UCSD-AML1 (cell line): ENCODE results near the gene PHACTR3.

Experiments used
- DNase-seq: peaks from one replicate; lab custom pipeline; 2025; ENCODE audit not compliant: unreplicated experiment; lab: John Stamatoyannopoulos, UW

PHACTR3 gene

GRCh38 chr20:59573837-59574236 lies 30.5 kb upstream of the PHACTR3 start:
- DNase-seq, result no peak

- no peak for DNase-seq
These were observed 30.0 kb upstream of the PHACTR3 start for GRCh38 chr20:59574308-59574707.

GRCh38 chr20:59575216-59575615 lies 29.1 kb upstream of the PHACTR3 start:
- no peak for DNase-seq

- no peak for DNase-seq
These were observed 28.7 kb upstream of the PHACTR3 start for GRCh38 chr20:59575653-59576052.

GRCh38 chr20:59576216-59576953 lies 28.0 kb upstream of the PHACTR3 start:
- DNase-seq, result no peak

GRCh38 chr20:59577037-59577808 lies 27.1 kb upstream of the PHACTR3 start:
- no peak for DNase-seq

GRCh38 chr20:59577809-59578435 lies 26.4 kb upstream of the PHACTR3 start:
- DNase-seq, result no peak

GRCh38 chr20:59578436-59579403 lies 25.6 kb upstream of the PHACTR3 start:
- DNase-seq, result no peak

GRCh38 chr20:59579404-59580145 lies 24.8 kb upstream of the PHACTR3 start:
- DNase-seq, result no peak

GRCh38 chr20:59580146-59580946 lies 24.0 kb upstream of the PHACTR3 start:
- no peak for DNase-seq

GRCh38 chr20:59580991-59581401 lies 23.3 kb upstream of the PHACTR3 start:
- DNase-seq, result no peak

- no peak for DNase-seq
These were observed 22.2 kb upstream of the PHACTR3 start for GRCh38 chr20:59581993-59582679.

GRCh38 chr20:59583428-59584277 lies 20.7 kb upstream of the PHACTR3 start:
- no peak for DNase-seq

- DNase-seq, result no peak
These were observed 19.9 kb upstream of the PHACTR3 start for GRCh38 chr20:59584278-59584925.

- no peak for DNase-seq
These were observed 18.5 kb upstream of the PHACTR3 start for GRCh38 chr20:59585714-59586409.

GRCh38 chr20:59586613-59587012 lies 17.7 kb upstream of the PHACTR3 start:
- DNase-seq, result no peak

GRCh38 chr20:59587570-59587969 lies 16.8 kb upstream of the PHACTR3 start:
- DNase-seq, result no peak
